Neural progenitor cell (in vitro differentiated cells): ENCODE results near the gene EXPH5. TPM values are rescaled to one million over a fixed set of nuclear protein-coding genes. Genes with fewer than 3 reads are reported as not detected.

Experiments used
- DNase-seq: peaks from one replicate; pipeline ENCODE4 v3.0.0-alpha.2; 2016; ENCODE audit warnings: low spot score
- H2AFZ ChIP-seq: fragments of 200-600 bp; sonication (generic); replicated peaks from 2 replicates; pipeline ENCODE4 v1.6.1; 2016; ENCODE audit warnings: antibody characterized with exemption
- H3F3A ChIP-seq: fragments of 200-600 bp; sonication (generic); 2 replicates; pipeline ENCODE4 v1.6.1; 2016; ENCODE audit warnings: antibody characterized with exemption, low read depth
- H3K27ac ChIP-seq: fragments of 200-600 bp; sonication (generic); 2 replicates; pipeline ENCODE4 v1.5.1; 2016; ENCODE audit warnings: mild to moderate bottlenecking
- H3K27me3 ChIP-seq: fragments of 200-600 bp; sonication (generic); 2 replicates; pipeline ENCODE4 v1.6.1; 2016; ENCODE audit warnings: mild to moderate bottlenecking, moderate library complexity
- H3K36me3 ChIP-seq: fragments of 200-600 bp; sonication (generic); 2 replicates; pipeline ENCODE4 v1.5.1; 2016
- H3K4me1 ChIP-seq: fragments of 200-600 bp; sonication (generic); 2 replicates; pipeline ENCODE4 v1.6.1; 2016; ENCODE audit warnings: mixed run types
- H3K4me2 ChIP-seq: fragments of 200-600 bp; sonication (generic); 2 replicates; pipeline ENCODE4 v1.6.1; 2016
- H3K4me3 ChIP-seq: fragments of 200-600 bp; sonication (generic); 2 replicates; pipeline ENCODE4 v1.5.1; 2016
- H3K79me2 ChIP-seq: fragments of 200-600 bp; sonication (generic); 2 replicates; pipeline ENCODE4 v1.6.1; 2016; ENCODE audit warnings: low read depth
- H3K9ac ChIP-seq: fragments of 200-600 bp; sonication (generic); 2 replicates; pipeline ENCODE4 v1.6.1; 2016
- H3K9me3 ChIP-seq: fragments of 200-600 bp; sonication (generic); 2 replicates; pipeline ENCODE4 v1.5.1; 2016; ENCODE audit warnings: low read depth
- H4K20me1 ChIP-seq: fragments of 200-600 bp; sonication (generic); 2 replicates; pipeline ENCODE4 v1.6.1; 2016; ENCODE audit warnings: low read depth
- H3K27ac Mint-ChIP-seq: 3 replicates; pipeline ENCODE4 v1.8.0; 2021; ENCODE audit warnings: mixed read lengths
- H3K27me3 Mint-ChIP-seq: 2 replicates; pipeline ENCODE4 v1.8.0; 2022; ENCODE audit warnings: low read depth, mild to moderate bottlenecking, inconsistent platforms, moderate library complexity, mixed read lengths; ENCODE audit not compliant: insufficient read depth
- H3K36me3 Mint-ChIP-seq: 3 replicates; pipeline ENCODE4 v1.8.0; 2021; ENCODE audit warnings: mixed read lengths
- H3K4me1 Mint-ChIP-seq: 3 replicates; pipeline ENCODE4 v1.8.0; 2021; ENCODE audit warnings: mixed read lengths
- H3K4me3 Mint-ChIP-seq: 3 replicates; pipeline ENCODE4 v1.8.0; 2021; ENCODE audit warnings: mild to moderate bottlenecking, moderate library complexity, mixed read lengths
- H3K9me3 Mint-ChIP-seq: 3 replicates; pipeline ENCODE4 v1.8.0; 2020; ENCODE audit warnings: mixed read lengths
- EZH2 ChIP-seq: fragments of 200-600 bp; sonication (generic); IDR thresholded peaks from 2 replicates; pipeline ENCODE4 v1.6.1; 2017; ENCODE audit warnings: antibody characterized with exemption, mild to moderate bottlenecking, moderate library complexity
- EZH2phosphoT487 ChIP-seq: fragments of 200-600 bp; sonication (generic); IDR thresholded peaks from 2 replicates; pipeline ENCODE4 v1.6.1; 2017; ENCODE audit warnings: antibody characterized with exemption
- total RNA-seq: library from RNA; depleted of rRNA; stranded (reverse); fragments of >200 nt; gene quantifications from 2 replicates; pipeline ENCODE4 v1.2.3, GENCODE V29; 2015; ENCODE audit warnings: low replicate concordance
- TF ChIP-seq, protein P1 (sequence below): fragments of 200-600 bp; sonication (generic); IDR thresholded peaks from 2 replicates; pipeline ENCODE4 v1.5.1; 2017; ENCODE audit warnings: antibody characterized with exemption, mild to moderate bottlenecking

Gene EXPH5
- total RNA-seq, 1 donor from 2014 or later, result 1.4 TPM

DNA sequence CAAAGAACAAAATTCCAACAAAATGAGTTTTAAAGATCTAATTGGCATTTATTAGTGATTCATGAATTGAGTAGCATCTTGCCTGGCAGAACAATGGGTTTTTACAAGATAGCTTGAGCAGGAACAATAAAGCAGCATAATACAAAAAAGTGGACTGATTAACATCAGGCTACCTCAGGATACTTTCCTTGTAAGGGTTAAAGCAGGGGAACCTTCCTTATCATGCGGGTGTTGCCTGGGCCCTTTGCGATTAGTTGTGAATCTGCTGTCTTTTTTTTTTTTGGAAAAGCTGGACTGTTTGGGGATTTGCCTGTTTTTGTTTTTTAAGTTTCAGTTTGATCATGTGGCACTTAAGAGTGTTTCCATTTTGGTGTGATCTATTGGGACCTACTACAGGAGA is 37.5 kb downstream of the EXPH5 start:
- H3K27ac Mint-ChIP-seq, result no peak overlapping the region
- TF ChIP-seq EZH2, result no peak
- TF ChIP-seq, protein P1, sequence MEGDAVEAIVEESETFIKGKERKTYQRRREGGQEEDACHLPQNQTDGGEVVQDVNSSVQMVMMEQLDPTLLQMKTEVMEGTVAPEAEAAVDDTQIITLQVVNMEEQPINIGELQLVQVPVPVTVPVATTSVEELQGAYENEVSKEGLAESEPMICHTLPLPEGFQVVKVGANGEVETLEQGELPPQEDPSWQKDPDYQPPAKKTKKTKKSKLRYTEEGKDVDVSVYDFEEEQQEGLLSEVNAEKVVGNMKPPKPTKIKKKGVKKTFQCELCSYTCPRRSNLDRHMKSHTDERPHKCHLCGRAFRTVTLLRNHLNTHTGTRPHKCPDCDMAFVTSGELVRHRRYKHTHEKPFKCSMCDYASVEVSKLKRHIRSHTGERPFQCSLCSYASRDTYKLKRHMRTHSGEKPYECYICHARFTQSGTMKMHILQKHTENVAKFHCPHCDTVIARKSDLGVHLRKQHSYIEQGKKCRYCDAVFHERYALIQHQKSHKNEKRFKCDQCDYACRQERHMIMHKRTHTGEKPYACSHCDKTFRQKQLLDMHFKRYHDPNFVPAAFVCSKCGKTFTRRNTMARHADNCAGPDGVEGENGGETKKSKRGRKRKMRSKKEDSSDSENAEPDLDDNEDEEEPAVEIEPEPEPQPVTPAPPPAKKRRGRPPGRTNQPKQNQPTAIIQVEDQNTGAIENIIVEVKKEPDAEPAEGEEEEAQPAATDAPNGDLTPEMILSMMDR, result no peak

DNA sequence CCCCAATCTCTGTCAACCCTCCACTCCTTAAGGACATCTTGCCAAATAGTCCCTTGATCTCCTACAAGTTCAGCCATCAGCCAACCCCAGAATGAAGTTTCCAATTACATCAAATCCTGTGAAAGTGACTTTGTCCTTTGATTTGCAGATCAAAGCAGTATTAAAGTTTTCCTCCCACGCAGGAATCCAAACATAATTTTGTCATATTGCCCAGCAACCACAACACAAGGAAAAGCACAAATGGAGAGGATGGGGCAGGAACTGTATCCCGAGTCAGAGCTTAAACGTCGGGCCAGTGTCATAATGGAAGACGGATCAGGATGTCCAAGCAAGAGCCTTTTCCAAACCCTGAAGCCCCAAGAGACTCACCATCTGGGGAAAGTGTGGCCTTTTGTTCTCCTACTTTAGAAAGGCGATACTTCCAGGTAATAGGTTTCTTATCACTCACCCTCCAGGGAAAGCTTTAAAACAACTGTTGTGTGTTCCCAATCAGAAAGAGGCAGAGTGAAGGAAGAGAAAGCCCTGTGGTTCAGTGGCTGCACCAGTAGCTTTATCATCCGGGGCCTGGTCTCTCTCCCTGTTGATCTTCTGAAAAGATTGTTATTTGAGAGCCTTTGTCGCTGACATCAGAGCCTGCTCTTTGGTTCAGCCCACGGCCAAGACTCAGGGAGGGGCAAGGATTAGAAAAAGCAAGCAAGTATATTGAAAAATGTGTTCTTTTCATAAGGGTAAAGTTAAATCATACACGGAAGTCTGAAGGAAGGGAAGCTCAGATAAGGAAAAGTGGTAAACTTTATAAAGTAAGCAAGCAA is 41.7 kb downstream of the EXPH5 start:
- no peaks in the 10 kb centered on the region for H4K20me1 ChIP-seq
- Mint-ChIP-seq H3K27ac (peak overlapping the region; percentile 93), H3K4me3 (no peak overlapping the region), H3K9me3 (no peaks in the 10 kb centered on the region), H3K36me3 (no peaks in the 10 kb centered on the region), H3K4me1 (peaks cover 16% of the 10 kb centered on the region), H3K27me3 (peaks cover 2% of the 10 kb centered on the region)
- no peaks in the 10 kb centered on the region for H3F3A ChIP-seq
- peak overlapping the region; percentile 10 for H3K4me2 ChIP-seq
- H3K79me2 ChIP-seq, result no peaks in the 10 kb centered on the region
- TF ChIP-seq EZH2phosphoT487 (no peak), EZH2 (no peak)
- TF ChIP-seq, protein P1, result no peak
- no peaks in the 10 kb centered on the region for H3K9me3 ChIP-seq
- H2AFZ ChIP-seq, result peak overlapping the region; percentile 80
- H3K27me3 ChIP-seq, result no peaks in the 10 kb centered on the region
- H3K4me3 ChIP-seq, result no peak overlapping the region
- no peaks in the 10 kb centered on the region for H3K36me3 ChIP-seq
- peak overlapping the region; percentile 26 for H3K27ac ChIP-seq
- no peak overlapping the region for H3K9ac ChIP-seq
- peaks cover 12% of the 10 kb centered on the region for H3K4me1 ChIP-seq
- DNase-seq, result peak; percentile 32

More for the DNA sequence above, 37.5 kb downstream of the EXPH5 start:
- H3K4me1 ChIP-seq, result peaks cover 12% of the 10 kb centered on the region
- no peaks in the 10 kb centered on the region for H3K27me3 ChIP-seq
- peak overlapping the region; percentile 43 for H2AFZ ChIP-seq
- DNase-seq, result no peak
- Mint-ChIP-seq H3K36me3 (no peaks in the 10 kb centered on the region), H3K9me3 (no peaks in the 10 kb centered on the region), H3K4me3 (no peak overlapping the region), H3K27me3 (peaks cover 4% of the 10 kb centered on the region), H3K4me1 (peaks cover 17% of the 10 kb centered on the region)
- H3K9me3 ChIP-seq, result no peaks in the 10 kb centered on the region
- H3K4me3 ChIP-seq, result no peak overlapping the region
- no peaks in the 10 kb centered on the region for H4K20me1 ChIP-seq
- no peaks in the 10 kb centered on the region for H3F3A ChIP-seq
- no peak overlapping the region for H3K4me2 ChIP-seq
- H3K36me3 ChIP-seq, result no peaks in the 10 kb centered on the region
- no peaks in the 10 kb centered on the region for H3K79me2 ChIP-seq
- no peak overlapping the region for H3K27ac ChIP-seq
- no peak overlapping the region for H3K9ac ChIP-seq

DNA sequence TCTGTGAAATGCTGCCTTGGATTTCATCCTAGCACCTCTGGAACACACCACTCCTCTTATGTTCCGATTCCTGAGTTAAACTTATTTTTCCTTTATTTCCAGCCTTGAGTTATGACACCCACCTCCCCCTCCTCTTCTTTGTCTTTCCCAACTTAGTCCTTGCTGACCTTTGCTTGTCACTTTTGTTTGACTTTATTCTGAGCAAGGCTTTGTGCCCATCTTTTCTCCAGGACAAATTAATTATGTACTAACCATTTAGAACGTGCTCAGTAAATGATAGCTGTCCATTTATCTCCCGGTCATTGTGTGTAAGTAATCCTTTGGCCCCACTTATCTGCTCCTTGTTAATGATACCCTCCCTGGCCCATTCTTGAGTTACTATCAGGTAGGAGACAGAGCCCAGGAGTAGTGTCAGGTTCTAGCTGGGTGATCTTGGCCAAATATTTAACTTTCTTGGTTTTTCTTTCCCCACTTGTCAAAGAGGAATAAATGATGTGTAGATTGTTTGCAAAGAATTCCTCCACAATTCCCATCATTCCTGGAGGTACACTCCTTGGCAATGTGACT is 44.2 kb downstream of the EXPH5 start:
- Histone ChIP-seq H3K27ac (no peak overlapping the region), H3K36me3 (no peaks in the 10 kb centered on the region), H3K4me1 (peaks cover 12% of the 10 kb centered on the region), H3K4me2 (no peak overlapping the region), H4K20me1 (no peaks in the 10 kb centered on the region), H3K27me3 (no peaks in the 10 kb centered on the region), H3K4me3 (no peak overlapping the region), H3K9ac (no peak overlapping the region), H3K79me2 (no peaks in the 10 kb centered on the region), H2AFZ (no peak overlapping the region), H3K9me3 (no peaks in the 10 kb centered on the region), H3F3A (no peaks in the 10 kb centered on the region)
- H3K4me1 Mint-ChIP-seq, result peaks cover 13% of the 10 kb centered on the region
- no peak overlapping the region for H3K4me3 Mint-ChIP-seq
- H3K9me3 Mint-ChIP-seq, result no peaks in the 10 kb centered on the region
- no peak for DNase-seq
- H3K27ac Mint-ChIP-seq, result no peak overlapping the region
- no peaks in the 10 kb centered on the region for H3K27me3 Mint-ChIP-seq
- TF ChIP-seq, protein P1, result no peak
- TF ChIP-seq EZH2 (no peak), EZH2phosphoT487 (no peak)
- H3K36me3 Mint-ChIP-seq, result no peaks in the 10 kb centered on the region
